SK-N-SH (cell line): ENCODE measurements around the gene WDR33.

Experiments used
- CHD2 ChIP-seq: fragments of 150-350 bp; IDR thresholded peaks from 2 replicates; pipeline ENCODE4 v1.6.1; 2018; ENCODE audit warnings: low read length; ENCODE audit not compliant: partially characterized antibody
- CTCF ChIP-seq: fragments of 200-600 bp; sonication (generic); IDR thresholded peaks from 2 replicates; pipeline ENCODE4 v1.6.1; 2017; ENCODE audit warnings: antibody characterized with exemption, mild to moderate bottlenecking, moderate library complexity
- ELF1 ChIP-seq: IDR thresholded peaks from 2 replicates; pipeline ENCODE4 v1.4.0; 2012
- EP300 ChIP-seq, 2 experiments: IDR thresholded peaks; 2 replicates each; pipeline versions ENCODE4 v1.4.0 to v1.6.1; 2012; ENCODE audit warnings: borderline replicate concordance in 1 of 2, low read depth in 1 of 2, low read length in 1 of 2
- MXI1 ChIP-seq: IDR thresholded peaks from 2 replicates; pipeline ENCODE4 v1.6.1; 2012; ENCODE audit warnings: mild to moderate bottlenecking, low read depth, low read length, improper control_type of control experiment
- POLR2AphosphoS5 ChIP-seq: IDR thresholded peaks from 2 replicates; pipeline ENCODE4 v1.6.1; 2012; ENCODE audit warnings: low read depth, low read length
- RAD21 ChIP-seq: IDR thresholded peaks from 2 replicates; pipeline ENCODE4 v1.6.1; 2012; ENCODE audit warnings: mild to moderate bottlenecking, low read length
- RCOR1 ChIP-seq: fragments of 150-350 bp; IDR thresholded peaks from 2 replicates; pipeline ENCODE4 v1.6.1; 2017; ENCODE audit warnings: antibody characterized with exemption, low read length
- USF2 ChIP-seq: fragments of 150-350 bp; IDR thresholded peaks from 2 replicates; pipeline ENCODE4 v1.6.1; 2017; ENCODE audit warnings: antibody characterized with exemption, low read length, low read depth, borderline replicate concordance

- no peak for TF ChIP-seq CTCF
- no peak for TF ChIP-seq POLR2AphosphoS5
- TF ChIP-seq RCOR1, result no peak
- TF ChIP-seq RAD21, result no peak
- TF ChIP-seq ELF1, result no peak
- no peak for TF ChIP-seq EP300 (IDR thresholded peaks at IDR 0.05; ENCODE audit: borderline replicate concordance in 1 of 2, low read depth in 1 of 2, low read length in 1 of 2)
- no peak for TF ChIP-seq CHD2
- no peak for TF ChIP-seq MXI1
- no peak for TF ChIP-seq USF2
Measured at GRCh38 chr2:127654084-127654837, 156.7 kb downstream of the WDR33 start.
